Liver (tissue), 9 donors: Measurements from ENCODE around the gene PVALEF. TPM values are rescaled to one million over a fixed set of nuclear protein-coding genes. Genes with fewer than 3 reads are reported as not detected.

ENCODE experiments used
- DNase-seq: peaks from one replicate; pipeline ENCODE4 v3.0.0-alpha.2; 2017; ENCODE audit warnings: low spot score
- H3K27ac ChIP-seq, 2 donors: one replicate each; pipeline ENCODE4 v1.7.0; 2013; ENCODE audit warnings: inconsistent platforms in 2 of 2, low read length in 2 of 2, control low read depth in 1 of 2, low read depth in 1 of 2, mild to moderate bottlenecking in 1 of 2
- H3K27me3 ChIP-seq, 4 donors: one replicate each; pipeline versions ENCODE4 v1.6.1 to v1.7.0; 2013; ENCODE audit warnings: low read length in 3 of 4, inconsistent platforms in 1 of 4, mild to moderate bottlenecking in 1 of 4, moderate library complexity in 1 of 4; ENCODE audit not compliant: control insufficient read depth in 4 of 4, insufficient read depth in 4 of 4
- H3K36me3 ChIP-seq, 4 donors: one replicate each; pipeline versions ENCODE4 v1.6.1 to v1.7.0; 2013; ENCODE audit warnings: low read length in 3 of 4, mild to moderate bottlenecking in 3 of 4, low read depth in 1 of 4, moderate library complexity in 1 of 4; ENCODE audit not compliant: control insufficient read depth in 4 of 4, insufficient read depth in 3 of 4
- H3K4me1 ChIP-seq, 4 donors: one replicate each; pipeline versions ENCODE4 v1.6.1 to v1.7.0; 2013; ENCODE audit warnings: low read length in 3 of 4, mild to moderate bottlenecking in 3 of 4, moderate library complexity in 1 of 4; ENCODE audit not compliant: control insufficient read depth in 4 of 4, insufficient read depth in 4 of 4
- H3K4me3 ChIP-seq, 3 donors: one replicate each; pipeline versions ENCODE4 v1.6.1 to v1.7.0; 2013; ENCODE audit warnings: low read length in 3 of 3, control low read depth in 1 of 3, low read depth in 1 of 3, mild to moderate bottlenecking in 1 of 3
- H3K9ac ChIP-seq, 2 donors: one replicate each; pipeline ENCODE4 v1.7.0; 2013; ENCODE audit warnings: low read length in 2 of 2, mild to moderate bottlenecking in 2 of 2, moderate library complexity in 2 of 2, control low read depth in 1 of 2, low read depth in 1 of 2
- H3K9me3 ChIP-seq, 4 donors: one replicate each; pipeline versions ENCODE4 v1.6.1 to v1.7.0; 2013; ENCODE audit warnings: low read length in 3 of 4; ENCODE audit not compliant: control insufficient read depth in 4 of 4
- EGR1 ChIP-seq, 2 donors: IDR thresholded peaks; 2 replicates each; pipeline ENCODE4 v1.6.1; 2016 to 2018; ENCODE audit warnings: antibody characterized with exemption in 2 of 2, low read depth in 2 of 2
- FOXA1 ChIP-seq: IDR thresholded peaks from 2 replicates; pipeline ENCODE4 v1.6.1; 2016; ENCODE audit warnings: antibody characterized with exemption
- FOXA2 ChIP-seq: IDR thresholded peaks from 2 replicates; pipeline ENCODE4 v1.6.1; 2016; ENCODE audit warnings: antibody characterized with exemption
- GABPA ChIP-seq, 2 donors: IDR thresholded peaks in 1 of 2; conservative IDR thresholded peaks in 1 of 2; 2 replicates each; pipeline ENCODE4 v1.6.1; 2016; ENCODE audit warnings: antibody characterized with exemption in 2 of 2, mild to moderate bottlenecking in 1 of 2, moderate library complexity in 1 of 2
- HNF4A ChIP-seq, 2 donors: conservative IDR thresholded peaks; 2 replicates each; pipeline ENCODE4 v1.6.1; 2016; ENCODE audit warnings: antibody characterized with exemption in 2 of 2, mild to moderate bottlenecking in 2 of 2
- HNF4G ChIP-seq: IDR thresholded peaks from 2 replicates; pipeline ENCODE4 v1.6.1; 2016; ENCODE audit warnings: antibody characterized with exemption
- JUND ChIP-seq, 2 donors: IDR thresholded peaks; 2 replicates each; pipeline ENCODE4 v1.6.1; 2016; ENCODE audit warnings: antibody characterized with exemption in 2 of 2
- NR2F2 ChIP-seq: IDR thresholded peaks from 2 replicates; pipeline ENCODE4 v1.6.1; 2016; ENCODE audit warnings: antibody characterized with exemption
- RAD21 ChIP-seq, 2 donors: IDR thresholded peaks; 2 replicates each; pipeline ENCODE4 v1.6.1; 2016; ENCODE audit warnings: antibody characterized with exemption in 2 of 2, mild to moderate bottlenecking in 2 of 2
- RXRA ChIP-seq, 2 donors: IDR thresholded peaks; 2 replicates each; pipeline ENCODE4 v1.6.1; 2017 to 2018; ENCODE audit warnings: antibody characterized with exemption in 2 of 2, mild to moderate bottlenecking in 1 of 2
- SP1 ChIP-seq: IDR thresholded peaks from 2 replicates; pipeline ENCODE4 v1.6.1; 2018; ENCODE audit warnings: antibody characterized with exemption, mild to moderate bottlenecking
- TAF1 ChIP-seq: conservative IDR thresholded peaks from 2 replicates; pipeline ENCODE4 v1.6.1; 2016; ENCODE audit warnings: antibody characterized with exemption, mild to moderate bottlenecking
- YY1 ChIP-seq: IDR thresholded peaks from 2 replicates; pipeline ENCODE4 v1.6.1; 2016; ENCODE audit warnings: antibody characterized with exemption, mild to moderate bottlenecking
- WGBS: extraction: QIAGEN DNeasy Blood & Tissue Kit; methylation state at CpG from one replicate; pipeline ENCODE4 v1.1.7; 2013; 5-methylcytosine and 5-hydroxymethylcytosine counted together
- polyA plus RNA-seq, 2 donors: library from polyadenylated mRNA; stranded (reverse) in 1 of 2; unstranded in 1 of 2; fragments of 200-250 nt in 1 of 2; fragments of >200 nt in 1 of 2; fragmentation: Nextera tagmentation in 1 of 2; extraction: Ambion mirVana in 1 of 2; gene quantifications; one replicate each; pipeline versions ENCODE4 v1.2.1 to v1.2.3, GENCODE V29; 2013 to 2015
- total RNA-seq, 2 donors: library from RNA; depleted of rRNA; stranded (reverse); fragments of >200 nt; gene quantifications; one replicate each; pipeline ENCODE4 v1.2.3, GENCODE V29; 2014
- TF ChIP-seq, protein P1 (sequence below): IDR thresholded peaks from 2 replicates; pipeline ENCODE4 v1.6.1; 2016; ENCODE audit warnings: antibody characterized with exemption
- TF ChIP-seq, protein P2 (sequence below): fragments of 150-350 bp; IDR thresholded peaks from 2 replicates; pipeline ENCODE4 v1.5.1; 2017; ENCODE audit warnings: improper control_type of control experiment, low read depth, low read length; ENCODE audit not compliant: missing input control
- TF ChIP-seq, protein P3 (sequence below): IDR thresholded peaks from 2 replicates; pipeline ENCODE4 v1.6.1; 2016; ENCODE audit warnings: antibody characterized with exemption
- TF ChIP-seq, protein P4 (sequence below): IDR thresholded peaks from 2 replicates; pipeline ENCODE4 v1.6.1; 2016; ENCODE audit warnings: antibody characterized with exemption
- TF ChIP-seq, protein P5 (sequence below): IDR thresholded peaks from 2 replicates; pipeline ENCODE4 v1.6.1; 2016; ENCODE audit warnings: antibody characterized with exemption, mild to moderate bottlenecking
- donor health status: healthy.
- donor health status: healthy.
- donor health status: healthy.
- donor health status: healthy.
- donor health status: healthy.

Gene PVALEF
- total and polyA plus RNA-seq, 4 donors = not detected

DNA sequence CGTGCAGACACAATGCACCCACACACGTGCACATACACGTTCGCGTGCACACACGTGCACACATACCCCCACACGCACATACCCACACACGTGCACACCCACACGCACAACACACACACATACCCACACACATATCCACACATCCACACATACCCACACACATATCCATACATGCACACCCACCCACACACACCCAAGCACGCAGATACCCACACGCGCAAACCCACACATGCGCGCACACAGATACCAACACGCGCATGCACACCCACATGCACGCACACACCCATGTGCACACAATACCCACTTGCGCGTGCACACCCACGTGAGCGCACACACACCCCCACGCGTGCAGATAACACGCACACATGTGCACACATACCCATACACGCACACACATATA is 26.8 kb upstream of the PVALEF start:
- TF ChIP-seq FOXA1 (no peak), SP1 (no peak), RAD21 (IDR thresholded peaks at IDR 0.05) (no peak), JUND (IDR thresholded peaks at IDR 0.05) (no peak), YY1 (no peak), NR2F2 (no peak), HNF4G (no peak), HNF4A (conservative IDR thresholded peaks at IDR 0.05) (no peak), GABPA (IDR thresholded peaks at IDR 0.05 in 1 of 2, conservative IDR thresholded peaks at IDR 0.05 in 1 of 2) (no peak), TAF1 (no peak), RXRA (IDR thresholded peaks at IDR 0.05) (no peak), FOXA2 (no peak)
- TF ChIP-seq, protein P1, sequence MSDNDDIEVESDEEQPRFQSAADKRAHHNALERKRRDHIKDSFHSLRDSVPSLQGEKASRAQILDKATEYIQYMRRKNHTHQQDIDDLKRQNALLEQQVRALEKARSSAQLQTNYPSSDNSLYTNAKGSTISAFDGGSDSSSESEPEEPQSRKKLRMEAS = no peak
- TF ChIP-seq, protein P2, sequence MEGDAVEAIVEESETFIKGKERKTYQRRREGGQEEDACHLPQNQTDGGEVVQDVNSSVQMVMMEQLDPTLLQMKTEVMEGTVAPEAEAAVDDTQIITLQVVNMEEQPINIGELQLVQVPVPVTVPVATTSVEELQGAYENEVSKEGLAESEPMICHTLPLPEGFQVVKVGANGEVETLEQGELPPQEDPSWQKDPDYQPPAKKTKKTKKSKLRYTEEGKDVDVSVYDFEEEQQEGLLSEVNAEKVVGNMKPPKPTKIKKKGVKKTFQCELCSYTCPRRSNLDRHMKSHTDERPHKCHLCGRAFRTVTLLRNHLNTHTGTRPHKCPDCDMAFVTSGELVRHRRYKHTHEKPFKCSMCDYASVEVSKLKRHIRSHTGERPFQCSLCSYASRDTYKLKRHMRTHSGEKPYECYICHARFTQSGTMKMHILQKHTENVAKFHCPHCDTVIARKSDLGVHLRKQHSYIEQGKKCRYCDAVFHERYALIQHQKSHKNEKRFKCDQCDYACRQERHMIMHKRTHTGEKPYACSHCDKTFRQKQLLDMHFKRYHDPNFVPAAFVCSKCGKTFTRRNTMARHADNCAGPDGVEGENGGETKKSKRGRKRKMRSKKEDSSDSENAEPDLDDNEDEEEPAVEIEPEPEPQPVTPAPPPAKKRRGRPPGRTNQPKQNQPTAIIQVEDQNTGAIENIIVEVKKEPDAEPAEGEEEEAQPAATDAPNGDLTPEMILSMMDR = no peak
- TF ChIP-seq, protein P3, sequence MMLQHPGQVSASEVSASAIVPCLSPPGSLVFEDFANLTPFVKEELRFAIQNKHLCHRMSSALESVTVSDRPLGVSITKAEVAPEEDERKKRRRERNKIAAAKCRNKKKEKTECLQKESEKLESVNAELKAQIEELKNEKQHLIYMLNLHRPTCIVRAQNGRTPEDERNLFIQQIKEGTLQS = no peak
- TF ChIP-seq, protein P4, sequence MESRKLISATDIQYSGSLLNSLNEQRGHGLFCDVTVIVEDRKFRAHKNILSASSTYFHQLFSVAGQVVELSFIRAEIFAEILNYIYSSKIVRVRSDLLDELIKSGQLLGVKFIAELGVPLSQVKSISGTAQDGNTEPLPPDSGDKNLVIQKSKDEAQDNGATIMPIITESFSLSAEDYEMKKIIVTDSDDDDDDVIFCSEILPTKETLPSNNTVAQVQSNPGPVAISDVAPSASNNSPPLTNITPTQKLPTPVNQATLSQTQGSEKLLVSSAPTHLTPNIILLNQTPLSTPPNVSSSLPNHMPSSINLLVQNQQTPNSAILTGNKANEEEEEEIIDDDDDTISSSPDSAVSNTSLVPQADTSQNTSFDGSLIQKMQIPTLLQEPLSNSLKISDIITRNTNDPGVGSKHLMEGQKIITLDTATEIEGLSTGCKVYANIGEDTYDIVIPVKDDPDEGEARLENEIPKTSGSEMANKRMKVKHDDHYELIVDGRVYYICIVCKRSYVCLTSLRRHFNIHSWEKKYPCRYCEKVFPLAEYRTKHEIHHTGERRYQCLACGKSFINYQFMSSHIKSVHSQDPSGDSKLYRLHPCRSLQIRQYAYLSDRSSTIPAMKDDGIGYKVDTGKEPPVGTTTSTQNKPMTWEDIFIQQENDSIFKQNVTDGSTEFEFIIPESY = no peak
- no peak for DNase-seq
- no peak overlapping the region for H3K27ac ChIP-seq
- no peaks in the 10 kb centered on the region for H3K4me1 ChIP-seq
- no peaks in the 10 kb centered on the region for H3K27me3 ChIP-seq
- 93% methylated on average over 25 of the region's 25 CpGs for WGBS
- no peak overlapping the region for H3K4me3 ChIP-seq
- H3K9ac ChIP-seq = no peak overlapping the region
- H3K36me3 ChIP-seq = no peaks in the 10 kb centered on the region
- no peaks in the 10 kb centered on the region for H3K9me3 ChIP-seq

DNA sequence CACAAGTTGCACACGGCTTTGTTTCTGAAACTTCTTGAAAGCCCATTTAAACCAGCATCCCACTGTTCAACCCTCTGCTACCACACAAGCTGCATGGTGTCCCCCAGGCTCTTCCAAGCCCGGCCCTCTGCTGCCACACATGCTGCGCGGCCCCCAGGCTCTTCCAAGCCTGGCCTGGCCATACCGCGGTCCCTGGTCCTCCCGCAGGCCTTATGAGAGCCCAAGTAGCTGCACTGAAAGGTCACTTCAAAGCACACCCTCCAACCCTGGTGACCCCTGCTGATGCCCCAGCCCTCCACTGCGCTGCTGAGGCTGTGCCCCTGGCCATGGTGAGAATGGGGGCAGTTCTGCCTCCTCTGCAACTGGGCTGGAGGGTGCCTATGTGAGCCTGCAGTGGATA is 25.9 kb upstream of the PVALEF start:
- 87% methylated on average over 8 of the region's 8 CpGs for WGBS
- DNase-seq = no peak
- Histone ChIP-seq H3K4me1 (no peaks in the 10 kb centered on the region), H3K36me3 (no peaks in the 10 kb centered on the region), H3K27ac (no peak overlapping the region), H3K9ac (no peak overlapping the region), H3K27me3 (no peaks in the 10 kb centered on the region), H3K4me3 (no peak overlapping the region), H3K9me3 (no peaks in the 10 kb centered on the region)
- no peak for TF ChIP-seq JUND (IDR thresholded peaks at IDR 0.05)
- TF ChIP-seq, protein P1 = no peak
- TF ChIP-seq SP1 = no peak
- no peak for TF ChIP-seq RAD21 (IDR thresholded peaks at IDR 0.05)
- TF ChIP-seq HNF4A (conservative IDR thresholded peaks at IDR 0.05) = no peak
- TF ChIP-seq HNF4G = no peak
- no peak for TF ChIP-seq YY1
- no peak for TF ChIP-seq TAF1
- TF ChIP-seq, protein P5, sequence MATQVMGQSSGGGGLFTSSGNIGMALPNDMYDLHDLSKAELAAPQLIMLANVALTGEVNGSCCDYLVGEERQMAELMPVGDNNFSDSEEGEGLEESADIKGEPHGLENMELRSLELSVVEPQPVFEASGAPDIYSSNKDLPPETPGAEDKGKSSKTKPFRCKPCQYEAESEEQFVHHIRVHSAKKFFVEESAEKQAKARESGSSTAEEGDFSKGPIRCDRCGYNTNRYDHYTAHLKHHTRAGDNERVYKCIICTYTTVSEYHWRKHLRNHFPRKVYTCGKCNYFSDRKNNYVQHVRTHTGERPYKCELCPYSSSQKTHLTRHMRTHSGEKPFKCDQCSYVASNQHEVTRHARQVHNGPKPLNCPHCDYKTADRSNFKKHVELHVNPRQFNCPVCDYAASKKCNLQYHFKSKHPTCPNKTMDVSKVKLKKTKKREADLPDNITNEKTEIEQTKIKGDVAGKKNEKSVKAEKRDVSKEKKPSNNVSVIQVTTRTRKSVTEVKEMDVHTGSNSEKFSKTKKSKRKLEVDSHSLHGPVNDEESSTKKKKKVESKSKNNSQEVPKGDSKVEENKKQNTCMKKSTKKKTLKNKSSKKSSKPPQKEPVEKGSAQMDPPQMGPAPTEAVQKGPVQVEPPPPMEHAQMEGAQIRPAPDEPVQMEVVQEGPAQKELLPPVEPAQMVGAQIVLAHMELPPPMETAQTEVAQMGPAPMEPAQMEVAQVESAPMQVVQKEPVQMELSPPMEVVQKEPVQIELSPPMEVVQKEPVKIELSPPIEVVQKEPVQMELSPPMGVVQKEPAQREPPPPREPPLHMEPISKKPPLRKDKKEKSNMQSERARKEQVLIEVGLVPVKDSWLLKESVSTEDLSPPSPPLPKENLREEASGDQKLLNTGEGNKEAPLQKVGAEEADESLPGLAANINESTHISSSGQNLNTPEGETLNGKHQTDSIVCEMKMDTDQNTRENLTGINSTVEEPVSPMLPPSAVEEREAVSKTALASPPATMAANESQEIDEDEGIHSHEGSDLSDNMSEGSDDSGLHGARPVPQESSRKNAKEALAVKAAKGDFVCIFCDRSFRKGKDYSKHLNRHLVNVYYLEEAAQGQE = no peak
- no peak for TF ChIP-seq GABPA (IDR thresholded peaks at IDR 0.05 in 1 of 2, conservative IDR thresholded peaks at IDR 0.05 in 1 of 2)
- TF ChIP-seq, protein P2 = no peak
- TF ChIP-seq, protein P4 = no peak
- no peak for TF ChIP-seq EGR1 (IDR thresholded peaks at IDR 0.05; ENCODE audit: low read depth in 2 of 2)
- TF ChIP-seq, protein P3 = no peak
- TF ChIP-seq NR2F2 = no peak
- TF ChIP-seq RXRA (IDR thresholded peaks at IDR 0.05) = no peak
- no peak for TF ChIP-seq FOXA2
- no peak for TF ChIP-seq FOXA1
